AG09309 (cell line): ENCODE results near the gene HOXC4.
"Not testable (repeated sequence)": the region's sequence is repeated elsewhere in the genome, so short reads cannot be mapped to it uniquely, and the experiment has no call there.

Experiments used
- DNase-seq: peaks from one replicate; pipeline ENCODE4 v3.0.0-alpha.2; 2010; ENCODE audit warnings: low read depth
- H3K4me3 ChIP-seq: 2 replicates; pipeline ENCODE4 v1.5.1; 2011; ENCODE audit warnings: mild to moderate bottlenecking, low read depth, low read length, moderate library complexity; ENCODE audit not compliant: control insufficient read depth
- CTCF ChIP-seq: IDR thresholded peaks from 2 replicates; pipeline ENCODE4 v1.5.1; 2011; ENCODE audit warnings: mild to moderate bottlenecking, low read depth, low read length, inconsistent platforms; ENCODE audit not compliant: insufficient read depth, control insufficient read depth; ENCODE audit errors: missing control alignments

HOXC4 gene

DNA sequence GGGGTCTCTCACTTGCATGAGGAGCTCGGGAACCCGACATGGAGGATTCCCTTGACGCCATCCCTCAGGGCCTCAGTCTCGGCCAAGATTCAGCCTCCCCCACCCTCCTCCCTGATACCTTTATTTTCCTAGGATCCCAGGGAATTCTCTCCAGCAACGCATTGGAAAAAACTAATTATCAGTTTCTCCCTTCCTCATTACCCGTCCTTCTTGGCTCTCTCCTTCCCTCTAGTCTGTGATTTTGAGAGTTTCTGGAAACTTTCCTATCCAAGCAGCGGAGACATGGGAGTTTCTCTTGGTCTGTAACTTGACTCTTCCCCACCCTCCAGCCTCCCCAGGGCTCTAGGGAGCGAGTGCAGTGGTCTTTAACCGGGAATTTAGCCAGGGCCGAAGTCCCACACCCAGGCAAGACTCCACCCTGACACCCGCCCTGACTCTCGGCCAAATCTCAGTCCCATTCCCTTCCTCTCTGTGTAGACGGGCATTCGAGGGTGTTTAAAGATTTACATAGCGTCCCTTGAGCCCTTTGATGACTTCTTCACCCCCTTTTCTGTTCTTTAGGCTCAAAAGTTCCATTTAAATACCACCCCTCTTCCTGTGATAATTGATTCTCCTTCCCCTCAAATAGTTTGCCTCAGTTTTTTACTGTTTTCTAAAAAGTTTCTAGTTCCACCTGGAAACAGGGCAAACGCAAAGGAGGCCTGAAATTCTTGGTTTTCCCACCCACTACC lies 14.1 kb upstream of the HOXC4 start:
- no peak overlapping the region for H3K4me3 ChIP-seq
- TF ChIP-seq CTCF, result no peak
- no peak for DNase-seq

DNA sequence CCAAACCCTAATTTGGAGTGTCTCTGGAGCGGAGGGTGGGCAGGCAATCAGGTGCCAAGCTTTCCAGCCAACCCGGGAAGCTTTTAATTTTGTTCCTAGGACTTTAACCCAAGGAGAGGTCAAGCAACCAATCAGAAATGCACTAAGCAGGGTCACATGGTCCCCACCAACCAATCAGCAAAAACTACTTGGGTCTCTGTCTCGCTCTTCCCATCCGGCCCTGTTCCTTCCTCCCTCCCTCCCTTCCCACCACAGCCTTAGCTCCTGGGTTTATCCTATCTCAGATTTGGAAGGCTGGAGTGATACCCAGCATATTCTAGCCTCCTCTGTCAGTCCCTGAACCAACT lies 13.5 kb upstream of the HOXC4 start:
- no peak for TF ChIP-seq CTCF
- DNase-seq, result no peak

DNA sequence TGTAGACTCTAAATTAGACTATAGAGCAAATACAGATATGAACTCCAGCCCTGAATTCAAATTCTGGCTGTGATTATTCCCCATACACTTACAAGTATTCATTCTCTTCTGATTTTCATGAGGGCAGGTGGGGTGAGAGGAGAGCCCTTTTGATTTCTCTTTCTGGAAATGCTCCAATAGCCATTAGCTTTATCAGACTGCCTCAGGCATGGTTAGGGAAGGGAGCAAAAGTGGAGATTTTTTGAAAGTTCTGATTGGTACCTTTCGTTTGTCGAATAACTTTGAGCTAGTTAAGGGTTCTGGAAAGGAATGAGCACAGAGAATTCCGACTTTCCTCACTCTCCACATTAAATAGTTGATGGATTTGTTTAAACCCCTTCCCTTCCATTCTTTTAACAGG lies 13.0 kb upstream of the HOXC4 start:
- DNase-seq, result no peak
- no peak for TF ChIP-seq CTCF
- H3K4me3 ChIP-seq, result no peak overlapping the region

More for the DNA sequence above, 13.5 kb upstream of the HOXC4 start:
- H3K4me3 ChIP-seq, result no peak overlapping the region

DNA sequence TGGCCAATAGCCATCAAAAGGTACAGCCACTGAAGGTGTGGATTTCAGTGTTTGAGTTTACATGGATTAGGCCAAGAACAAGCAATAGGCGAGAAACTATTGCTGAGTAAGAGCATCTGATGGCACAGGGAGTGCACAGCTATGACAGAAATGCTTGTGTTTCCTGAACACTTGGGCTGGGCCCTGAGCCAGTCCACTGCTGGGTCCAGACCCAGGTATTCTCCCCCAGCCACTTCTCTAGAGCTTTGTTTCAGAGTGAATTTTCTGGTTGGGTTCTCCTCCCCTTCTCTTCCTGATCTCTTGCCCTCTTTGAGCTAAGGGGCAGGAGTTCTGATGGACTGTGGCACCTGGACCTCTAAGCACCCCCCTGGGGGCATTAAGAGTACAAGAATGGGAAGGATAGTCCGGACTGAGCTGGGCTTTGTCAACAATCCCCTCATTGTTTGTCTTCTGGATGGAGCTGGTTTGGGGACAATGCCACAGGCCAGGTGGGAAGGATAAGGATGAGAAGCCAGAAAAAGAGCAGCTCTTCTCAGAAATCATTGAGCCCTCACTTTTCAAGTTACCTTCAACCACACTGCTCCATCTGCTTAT lies 12.4 kb upstream of the HOXC4 start:
- DNase-seq, result no peak
- TF ChIP-seq CTCF, result no peak
- H3K4me3 ChIP-seq, result no peak overlapping the region

- not testable (repeated sequence) for DNase-seq
Measured at GRCh38 chr12:54042033-54042432, 11.6 kb upstream of the HOXC4 start.

GRCh38 chr12:54042970-54043853 lies 10.4 kb upstream of the HOXC4 start:
- no peak overlapping the region for H3K4me3 ChIP-seq
- no peak for TF ChIP-seq CTCF
- no peak for DNase-seq

More at GRCh38 chr12:54042033-54042432, 11.6 kb upstream of the HOXC4 start:
- H3K4me3 ChIP-seq, result not testable (repeated sequence)
